ENCODE data around the gene ACTR2. TPM values are rescaled to one million over a fixed set of nuclear protein-coding genes. Genes with fewer than 3 reads are reported as not detected.
"Not testable (repeated sequence)": the region's sequence is repeated elsewhere in the genome, so short reads cannot be mapped to it uniquely, and the experiment has no call there.

The ACTR2 gene
- total RNA-seq, 1 experiment from 2014 or later: 347 TPM

DNA sequence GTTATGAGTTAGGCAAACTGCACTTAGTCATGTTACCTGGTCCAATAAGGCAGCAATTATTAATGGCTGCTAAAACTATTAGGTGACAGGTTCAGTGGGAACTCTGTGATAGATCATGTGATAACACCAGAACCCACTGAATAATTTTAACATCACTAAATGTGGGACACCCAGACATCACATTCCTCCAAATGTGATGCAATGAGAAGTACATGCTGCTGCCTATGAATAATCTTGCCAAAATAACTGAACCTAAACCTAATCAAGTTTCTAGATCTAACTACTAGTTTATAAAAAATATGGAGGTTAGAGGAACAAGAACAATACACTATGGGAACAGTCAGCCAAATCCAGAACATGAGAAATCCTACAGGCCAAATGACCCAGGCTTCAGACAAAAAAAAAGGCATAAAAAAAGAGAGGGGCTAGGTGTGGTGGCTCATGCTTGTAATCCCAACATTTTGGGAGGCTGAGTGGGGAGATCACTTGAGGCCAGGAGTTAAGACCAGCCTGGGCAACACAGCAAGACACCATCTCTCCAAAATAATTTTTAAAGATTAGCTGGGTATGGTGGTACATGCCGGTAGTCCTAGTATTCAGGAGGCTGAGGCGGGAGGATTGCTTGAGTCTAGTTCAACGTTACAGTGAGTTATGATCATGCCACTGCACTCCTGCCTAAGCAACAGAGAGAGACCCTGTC lies 7.0 kb upstream of the ACTR2 start:
- in situ Hi-C loops (cut with HindIII; ENCODE audit: low pct_unique_long_range_greater_than_20kb, low sequenced_read_pairs): no loop called here
- Histone ChIP-seq H3K27me3 (ENCODE audit: control insufficient read depth, insufficient read depth, low read length) (no peaks in the 10 kb centered on the region), H3K9me3 (ENCODE audit: control insufficient read depth, insufficient read depth, low read depth, low read length) (no peaks in the 10 kb centered on the region), H3K27ac (ENCODE audit: low read length) (no peak overlapping the region), H3K4me1 (ENCODE audit: control insufficient read depth, insufficient read depth, low read length) (no peaks in the 10 kb centered on the region), H3K4me3 (ENCODE audit: low read depth in 2 of 2, low read length in 2 of 2) (no peak overlapping the region), H3K36me3 (ENCODE audit: control insufficient read depth, insufficient read depth, low read length) (no peaks in the 10 kb centered on the region)
- ChIA-PET POLR2A (no interaction called here), CTCF (no interaction called here)
- BruUV-seq (replicated peaks): no TSS peak
- TF ChIP-seq SIN3A (IDR thresholded peaks at IDR 0.05; ENCODE audit: borderline replicate concordance, insufficient read depth, low read depth, low read length) (no peak), TCF7L2 (IDR thresholded peaks at IDR 0.05; ENCODE audit: low read depth, low read length) (no peak), POLR2AphosphoS5 (IDR thresholded peaks at IDR 0.05; ENCODE audit: low read depth, low read length) (no peak)
- TF ChIP-seq, protein P1, sequence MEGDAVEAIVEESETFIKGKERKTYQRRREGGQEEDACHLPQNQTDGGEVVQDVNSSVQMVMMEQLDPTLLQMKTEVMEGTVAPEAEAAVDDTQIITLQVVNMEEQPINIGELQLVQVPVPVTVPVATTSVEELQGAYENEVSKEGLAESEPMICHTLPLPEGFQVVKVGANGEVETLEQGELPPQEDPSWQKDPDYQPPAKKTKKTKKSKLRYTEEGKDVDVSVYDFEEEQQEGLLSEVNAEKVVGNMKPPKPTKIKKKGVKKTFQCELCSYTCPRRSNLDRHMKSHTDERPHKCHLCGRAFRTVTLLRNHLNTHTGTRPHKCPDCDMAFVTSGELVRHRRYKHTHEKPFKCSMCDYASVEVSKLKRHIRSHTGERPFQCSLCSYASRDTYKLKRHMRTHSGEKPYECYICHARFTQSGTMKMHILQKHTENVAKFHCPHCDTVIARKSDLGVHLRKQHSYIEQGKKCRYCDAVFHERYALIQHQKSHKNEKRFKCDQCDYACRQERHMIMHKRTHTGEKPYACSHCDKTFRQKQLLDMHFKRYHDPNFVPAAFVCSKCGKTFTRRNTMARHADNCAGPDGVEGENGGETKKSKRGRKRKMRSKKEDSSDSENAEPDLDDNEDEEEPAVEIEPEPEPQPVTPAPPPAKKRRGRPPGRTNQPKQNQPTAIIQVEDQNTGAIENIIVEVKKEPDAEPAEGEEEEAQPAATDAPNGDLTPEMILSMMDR (IDR thresholded peaks at IDR 0.05): no peak
- ATAC-seq (no peak), DNase-seq (ENCODE audit: low read depth, low spot score) (no peak)
- intact Hi-C loops (cut with micrococcal nuclease; ENCODE audit: unreplicated experiment): no loop called here

DNA sequence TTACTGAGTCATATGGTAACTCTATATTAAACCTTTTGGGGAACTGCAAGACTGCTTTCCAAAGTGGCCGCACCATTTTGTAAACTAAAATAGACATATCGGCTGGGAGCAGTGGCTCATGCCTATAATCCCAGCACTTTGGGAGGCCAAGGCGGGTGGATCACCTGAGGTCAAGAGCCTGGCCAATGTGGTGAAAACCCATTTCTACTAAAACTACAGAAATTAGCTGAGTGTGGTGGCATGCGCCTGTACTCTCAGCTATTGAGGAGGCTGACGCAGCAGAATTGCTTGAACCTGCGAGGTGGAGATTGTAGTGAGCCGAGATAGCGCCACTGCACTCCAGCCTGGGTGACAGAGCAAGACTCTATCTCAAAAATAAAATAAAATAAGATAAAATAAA lies 6.4 kb upstream of the ACTR2 start:
- H3K36me3 ChIP-seq (ENCODE audit: control insufficient read depth, insufficient read depth, low read length); POLR2A ChIA-PET; H3K27ac ChIP-seq (ENCODE audit: low read length); H3K27me3 ChIP-seq (ENCODE audit: control insufficient read depth, insufficient read depth, low read length); DNase-seq (ENCODE audit: low read depth, low spot score); CTCF ChIA-PET; BruUV-seq (replicated peaks); in situ Hi-C loops (cut with HindIII; ENCODE audit: low pct_unique_long_range_greater_than_20kb, low sequenced_read_pairs); intact Hi-C loops (cut with micrococcal nuclease; ENCODE audit: unreplicated experiment); H3K9me3 ChIP-seq (ENCODE audit: control insufficient read depth, insufficient read depth, low read depth, low read length); ATAC-seq; H3K4me3 ChIP-seq (ENCODE audit: low read depth in 2 of 2, low read length in 2 of 2); H3K4me1 ChIP-seq (ENCODE audit: control insufficient read depth, insufficient read depth, low read length): not testable (repeated sequence)

DNA sequence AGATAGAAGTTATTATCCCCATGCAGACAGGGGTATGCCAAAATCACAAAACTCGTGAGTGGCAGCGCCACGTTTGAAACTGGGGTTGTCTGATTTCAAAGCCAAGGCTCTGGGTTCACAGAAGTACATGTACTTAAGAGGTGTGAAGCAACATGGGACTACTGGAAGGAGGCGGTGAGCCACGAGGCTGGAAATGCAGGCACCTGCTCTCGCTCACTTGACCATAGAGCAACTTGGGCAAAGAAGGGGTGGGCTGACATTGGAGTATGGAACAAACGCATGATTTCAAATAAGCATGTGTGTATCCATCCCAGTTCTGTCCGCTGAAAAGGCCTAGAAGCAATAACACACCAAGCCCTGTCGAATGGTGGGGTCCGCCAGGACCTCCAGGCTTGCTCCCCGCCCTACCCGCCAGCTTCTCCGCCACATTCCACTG lies 593 bp upstream of the ACTR2 start:
- peak overlapping the region; percentile 84 to 94 for H3K4me3 ChIP-seq (ENCODE audit: low read depth in 2 of 2, low read length in 2 of 2)
- DNase-seq (ENCODE audit: low read depth, low spot score): no peak
- ChIA-PET CTCF (interaction anchor here (0.6 to 0.8 kb wide), 4 partner anchors 43 to 122 kb away, joined by 4 to 9 read pairs (median 6); partner anchors contain the start of gene RAB1A), POLR2A (interaction anchor here (0.5 to 1.3 kb wide), 19 partner anchors 10 to 1188 kb away, joined by 3 to 13 read pairs (median 6); partner anchors contain the start of gene RAB1A)
- in situ Hi-C loops (cut with HindIII; ENCODE audit: low pct_unique_long_range_greater_than_20kb, low sequenced_read_pairs): no loop called here
- BruUV-seq (replicated peaks): TSS peak; percentile 94
- no peaks in the 10 kb centered on the region for H3K9me3 ChIP-seq (ENCODE audit: control insufficient read depth, insufficient read depth, low read depth, low read length)
- H3K27me3 ChIP-seq (ENCODE audit: control insufficient read depth, insufficient read depth, low read length): no peaks in the 10 kb centered on the region
- TF ChIP-seq SIN3A (IDR thresholded peaks at IDR 0.05; ENCODE audit: borderline replicate concordance, insufficient read depth, low read depth, low read length) (no peak), POLR2AphosphoS5 (IDR thresholded peaks at IDR 0.05; ENCODE audit: low read depth, low read length) (no peak), TCF7L2 (IDR thresholded peaks at IDR 0.05; ENCODE audit: low read depth, low read length) (no peak)
- TF ChIP-seq, protein P1 (IDR thresholded peaks at IDR 0.05): no peak
- TF ChIP-seq, protein P2, sequence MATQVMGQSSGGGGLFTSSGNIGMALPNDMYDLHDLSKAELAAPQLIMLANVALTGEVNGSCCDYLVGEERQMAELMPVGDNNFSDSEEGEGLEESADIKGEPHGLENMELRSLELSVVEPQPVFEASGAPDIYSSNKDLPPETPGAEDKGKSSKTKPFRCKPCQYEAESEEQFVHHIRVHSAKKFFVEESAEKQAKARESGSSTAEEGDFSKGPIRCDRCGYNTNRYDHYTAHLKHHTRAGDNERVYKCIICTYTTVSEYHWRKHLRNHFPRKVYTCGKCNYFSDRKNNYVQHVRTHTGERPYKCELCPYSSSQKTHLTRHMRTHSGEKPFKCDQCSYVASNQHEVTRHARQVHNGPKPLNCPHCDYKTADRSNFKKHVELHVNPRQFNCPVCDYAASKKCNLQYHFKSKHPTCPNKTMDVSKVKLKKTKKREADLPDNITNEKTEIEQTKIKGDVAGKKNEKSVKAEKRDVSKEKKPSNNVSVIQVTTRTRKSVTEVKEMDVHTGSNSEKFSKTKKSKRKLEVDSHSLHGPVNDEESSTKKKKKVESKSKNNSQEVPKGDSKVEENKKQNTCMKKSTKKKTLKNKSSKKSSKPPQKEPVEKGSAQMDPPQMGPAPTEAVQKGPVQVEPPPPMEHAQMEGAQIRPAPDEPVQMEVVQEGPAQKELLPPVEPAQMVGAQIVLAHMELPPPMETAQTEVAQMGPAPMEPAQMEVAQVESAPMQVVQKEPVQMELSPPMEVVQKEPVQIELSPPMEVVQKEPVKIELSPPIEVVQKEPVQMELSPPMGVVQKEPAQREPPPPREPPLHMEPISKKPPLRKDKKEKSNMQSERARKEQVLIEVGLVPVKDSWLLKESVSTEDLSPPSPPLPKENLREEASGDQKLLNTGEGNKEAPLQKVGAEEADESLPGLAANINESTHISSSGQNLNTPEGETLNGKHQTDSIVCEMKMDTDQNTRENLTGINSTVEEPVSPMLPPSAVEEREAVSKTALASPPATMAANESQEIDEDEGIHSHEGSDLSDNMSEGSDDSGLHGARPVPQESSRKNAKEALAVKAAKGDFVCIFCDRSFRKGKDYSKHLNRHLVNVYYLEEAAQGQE (IDR thresholded peaks at IDR 0.05; ENCODE audit: insufficient read depth in 1 of 2, low read depth in 2 of 2, low read length in 1 of 2): no peak
- peak; percentile 31 for ATAC-seq
- H3K27ac ChIP-seq (ENCODE audit: low read length): peak overlapping the region; percentile 97
- intact Hi-C loops (cut with micrococcal nuclease; ENCODE audit: unreplicated experiment): no loop called here
- peaks cover 29% of the 10 kb centered on the region for H3K4me1 ChIP-seq (ENCODE audit: control insufficient read depth, insufficient read depth, low read length)
- peaks cover 3% of the 10 kb centered on the region; the same call in 1 of the 2 replicates for H3K36me3 ChIP-seq (ENCODE audit: control insufficient read depth, insufficient read depth, low read length)
